ENCODE data around the gene PPP4R4. TPM values are rescaled to one million over a fixed set of nuclear protein-coding genes. Genes with fewer than 3 reads are reported as not detected.

PPP4R4 gene
- total RNA-seq, 2 experiments from 2014 or later, result 0.64 to 0.68 TPM

GRCh38 chr14:94278731-94279130 lies 104.6 kb downstream of the PPP4R4 start:
- peaks cover 5% of the 10 kb centered on the region for H3K27me3 Mint-ChIP-seq
- no peaks in the 10 kb centered on the region for H3K4me1 Mint-ChIP-seq
- no peaks in the 10 kb centered on the region for H3K36me3 Mint-ChIP-seq
- CTCF ChIA-PET, result no interaction called here
- DNase-seq (no peak), ATAC-seq (no peak)
- H3K27ac Mint-ChIP-seq, result no peak overlapping the region
- no peaks in the 10 kb centered on the region for H3K9me3 Mint-ChIP-seq (ENCODE audit: low read depth)
- H3K4me3 Mint-ChIP-seq, result no peak overlapping the region

- H3K27me3 Mint-ChIP-seq, result no peaks in the 10 kb centered on the region
- no peaks in the 10 kb centered on the region for H3K36me3 Mint-ChIP-seq
- no peak overlapping the region for H3K27ac Mint-ChIP-seq
- no peak overlapping the region for H3K4me3 Mint-ChIP-seq
- H3K9me3 Mint-ChIP-seq (ENCODE audit: low read depth), result no peaks in the 10 kb centered on the region
- CTCF ChIA-PET, result no interaction called here
- DNase-seq (no peak), ATAC-seq (no peak)
- peaks cover 4% of the 10 kb centered on the region for H3K4me1 Mint-ChIP-seq
Observed at GRCh38 chr14:94282991-94283723, 109.0 kb downstream of the PPP4R4 start.

GRCh38 chr14:94284221-94284620 lies 110.1 kb downstream of the PPP4R4 start:
- no peaks in the 10 kb centered on the region for H3K9me3 Mint-ChIP-seq (ENCODE audit: low read depth)
- no peak overlapping the region for H3K4me3 Mint-ChIP-seq
- DNase-seq (no peak), ATAC-seq (no peak)
- CTCF ChIA-PET, result no interaction called here
- H3K27me3 Mint-ChIP-seq, result no peaks in the 10 kb centered on the region
- peaks cover 4% of the 10 kb centered on the region for H3K4me1 Mint-ChIP-seq
- no peak overlapping the region for H3K27ac Mint-ChIP-seq
- no peaks in the 10 kb centered on the region for H3K36me3 Mint-ChIP-seq

- Mint-ChIP-seq H3K4me3 (no peak overlapping the region), H3K27me3 (no peaks in the 10 kb centered on the region), H3K36me3 (no peaks in the 10 kb centered on the region), H3K9me3 (ENCODE audit: low read depth) (no peaks in the 10 kb centered on the region), H3K4me1 (peaks cover 4% of the 10 kb centered on the region), H3K27ac (no peak overlapping the region)
- CTCF ChIA-PET, result no interaction called here
- ATAC-seq, result no peak
- DNase-seq, result no peak
Observed at GRCh38 chr14:94285158-94285557, 111.0 kb downstream of the PPP4R4 start.

- H3K27ac Mint-ChIP-seq, result no peak overlapping the region
- ATAC-seq, result no peak
- H3K27me3 Mint-ChIP-seq, result no peaks in the 10 kb centered on the region
- H3K4me3 Mint-ChIP-seq, result no peak overlapping the region
- no peak for DNase-seq
- CTCF ChIA-PET, result no interaction called here
- no peaks in the 10 kb centered on the region for H3K36me3 Mint-ChIP-seq
- no peaks in the 10 kb centered on the region for H3K9me3 Mint-ChIP-seq (ENCODE audit: low read depth)
- H3K4me1 Mint-ChIP-seq, result peaks cover 4% of the 10 kb centered on the region
Observed at GRCh38 chr14:94288610-94289465, 114.7 kb downstream of the PPP4R4 start.

GRCh38 chr14:94290197-94290596 lies 116.1 kb downstream of the PPP4R4 start:
- DNase-seq (no peak), ATAC-seq (no peak)
- H3K9me3 Mint-ChIP-seq (ENCODE audit: low read depth), result no peaks in the 10 kb centered on the region
- H3K36me3 Mint-ChIP-seq, result no peaks in the 10 kb centered on the region
- no peak overlapping the region for H3K4me3 Mint-ChIP-seq
- no peak overlapping the region for H3K27ac Mint-ChIP-seq
- H3K4me1 Mint-ChIP-seq, result peaks cover 4% of the 10 kb centered on the region
- CTCF ChIA-PET, result no interaction called here
- no peaks in the 10 kb centered on the region for H3K27me3 Mint-ChIP-seq

- H3K9me3 Mint-ChIP-seq (ENCODE audit: low read depth), result no peaks in the 10 kb centered on the region
- DNase-seq (no peak), ATAC-seq (no peak)
- no peak overlapping the region for H3K27ac Mint-ChIP-seq
- H3K36me3 Mint-ChIP-seq, result no peaks in the 10 kb centered on the region
- CTCF ChIA-PET, result no interaction called here
- peaks cover 4% of the 10 kb centered on the region for H3K4me1 Mint-ChIP-seq
- H3K27me3 Mint-ChIP-seq, result no peaks in the 10 kb centered on the region
- no peak overlapping the region for H3K4me3 Mint-ChIP-seq
Observed at GRCh38 chr14:94291159-94291905, 117.2 kb downstream of the PPP4R4 start.

GRCh38 chr14:94291906-94292525 lies 117.9 kb downstream of the PPP4R4 start:
- Mint-ChIP-seq H3K27me3 (no peaks in the 10 kb centered on the region), H3K9me3 (ENCODE audit: low read depth) (no peaks in the 10 kb centered on the region), H3K27ac (no peak overlapping the region), H3K36me3 (no peaks in the 10 kb centered on the region), H3K4me1 (peaks cover 4% of the 10 kb centered on the region), H3K4me3 (no peak overlapping the region)
- DNase-seq, result no peak
- no peak for ATAC-seq
- CTCF ChIA-PET, result no interaction called here

GRCh38 chr14:94292526-94292871 lies 118.4 kb downstream of the PPP4R4 start:
- Mint-ChIP-seq H3K4me3 (no peak overlapping the region), H3K36me3 (no peaks in the 10 kb centered on the region), H3K27ac (no peak overlapping the region), H3K9me3 (ENCODE audit: low read depth) (no peaks in the 10 kb centered on the region), H3K4me1 (peaks cover 1% of the 10 kb centered on the region), H3K27me3 (no peaks in the 10 kb centered on the region)
- no peak for DNase-seq
- CTCF ChIA-PET, result no interaction called here
- ATAC-seq, result no peak

- ATAC-seq, result no peak
- DNase-seq, result no peak
- no peaks in the 10 kb centered on the region for H3K4me1 Mint-ChIP-seq
- H3K27ac Mint-ChIP-seq, result no peak within 1 kb of the TSS
- no peaks in the 10 kb centered on the region for H3K36me3 Mint-ChIP-seq
- no peak within 1 kb of the TSS for H3K4me3 Mint-ChIP-seq
- CTCF ChIA-PET, result interaction anchor here (1.1 kb wide), 1 partner anchor 156 kb away, joined by 3 read pairs; no protein-coding TSS in a partner anchor
- no peaks in the 10 kb centered on the region for H3K9me3 Mint-ChIP-seq (ENCODE audit: low read depth)
- no peaks in the 10 kb centered on the region for H3K27me3 Mint-ChIP-seq
Observed at GRCh38 chr14:94292872-94293577, 118.9 kb downstream of the PPP4R4 start, which contains the start of gene SERPINA10. Gene SERPINA10 (minus strand): TSS chr14:94293268. CDS start chr14:94290593, 2,675 bp downstream.

GRCh38 chr14:94293578-94293924 lies 119.4 kb downstream of the PPP4R4 start:
- DNase-seq (no peak), ATAC-seq (no peak)
- H3K27me3 Mint-ChIP-seq, result no peaks in the 10 kb centered on the region
- H3K9me3 Mint-ChIP-seq (ENCODE audit: low read depth), result no peaks in the 10 kb centered on the region
- H3K4me3 Mint-ChIP-seq, result no peak overlapping the region
- no peaks in the 10 kb centered on the region for H3K4me1 Mint-ChIP-seq
- CTCF ChIA-PET, result interaction anchor here (1.1 kb wide), 1 partner anchor 157 kb away, joined by 3 read pairs; no protein-coding TSS in a partner anchor
- no peak overlapping the region for H3K27ac Mint-ChIP-seq
- H3K36me3 Mint-ChIP-seq, result no peaks in the 10 kb centered on the region

- Mint-ChIP-seq H3K27ac (no peak overlapping the region), H3K4me3 (no peak overlapping the region), H3K4me1 (no peaks in the 10 kb centered on the region), H3K27me3 (no peaks in the 10 kb centered on the region), H3K36me3 (no peaks in the 10 kb centered on the region), H3K9me3 (ENCODE audit: low read depth) (no peaks in the 10 kb centered on the region)
- CTCF ChIA-PET, result no interaction called here
- ATAC-seq, result no peak
- DNase-seq, result no peak
Observed at GRCh38 chr14:94295360-94296180, 121.4 kb downstream of the PPP4R4 start.

Data from activated CD8-positive, alpha-beta memory T cell treated with anti-CD3 and anti-CD28 coated beads, Interleukin-2, amount 10 ng/mL, durations not matched to agents 7 days and 5 days (primary cell).